Measurements from ENCODE around the gene ZNF441. TPM values are rescaled to one million over a fixed set of nuclear protein-coding genes. Genes with fewer than 3 reads are reported as not detected.
A peak's percentile ranks its signal among the peaks of the same experiment; 100 is the strongest.
"Not testable (repeated sequence)": the region's sequence is repeated elsewhere in the genome, so short reads cannot be mapped to it uniquely, and the experiment has no call there.

The ZNF441 gene
- total RNA-seq, 1 donor from 2014 or later = 5.8 TPM

- TF ChIP-seq CTCF (IDR thresholded peaks at IDR 0.05) = no peak
- Histone ChIP-seq H3K27ac (no peak overlapping the region), H3K4me1 (peaks cover 12% of the 10 kb centered on the region), H3K27me3 (ENCODE audit: low read depth) (no peaks in the 10 kb centered on the region), H3K9me3 (peaks cover 8% of the 10 kb centered on the region), H3K36me3 (no peaks in the 10 kb centered on the region), H3K4me3 (no peak overlapping the region)
- intact Hi-C loops (cut with DNase I) = no loop called here
- no peak for DNase-seq
- no peak for ATAC-seq
Measured at GRCh38 chr19:11763611-11764010, 3.2 kb upstream of the ZNF441 start.

GRCh38 chr19:11767633-11768133 is 883 bp downstream of the ZNF441 start:
- Histone ChIP-seq H3K4me1 (peaks cover 12% of the 10 kb centered on the region), H3K9me3 (peaks cover 12% of the 10 kb centered on the region), H3K27ac (peak overlapping the region; percentile 93), H3K36me3 (no peaks in the 10 kb centered on the region), H3K27me3 (ENCODE audit: low read depth) (no peaks in the 10 kb centered on the region), H3K4me3 (peak overlapping the region; percentile 92)
- DNase-seq (peak; percentile 72), ATAC-seq (peak; percentile 60 to 71)
- intact Hi-C loops (cut with DNase I) = no loop called here
- no peak for TF ChIP-seq CTCF (IDR thresholded peaks at IDR 0.05)

- no peak for ATAC-seq
- Histone ChIP-seq H3K36me3 (no peaks in the 10 kb centered on the region), H3K4me1 (peaks cover 12% of the 10 kb centered on the region), H3K4me3 (no peak overlapping the region), H3K27me3 (ENCODE audit: low read depth) (no peaks in the 10 kb centered on the region), H3K9me3 (peaks cover 23% of the 10 kb centered on the region), H3K27ac (no peak overlapping the region)
- no peak for TF ChIP-seq CTCF (IDR thresholded peaks at IDR 0.05)
- no peak for DNase-seq
- intact Hi-C loops (cut with DNase I) = no loop called here
Measured at GRCh38 chr19:11769995-11770394, 3.2 kb downstream of the ZNF441 start.

- H3K27ac ChIP-seq; intact Hi-C loops (cut with DNase I): not testable (repeated sequence)
- H3K9me3 ChIP-seq = peaks cover 34% of the 10 kb centered on the region
Measured at GRCh38 chr19:11771520-11771919, 4.7 kb downstream of the ZNF441 start.

GRCh38 chr19:11776669-11777068 is 9.9 kb downstream of the ZNF441 start:
- H3K27ac ChIP-seq; ATAC-seq; H3K4me1 ChIP-seq; H3K4me3 ChIP-seq; H3K27me3 ChIP-seq (ENCODE audit: low read depth); intact Hi-C loops (cut with DNase I); DNase-seq: not testable (repeated sequence)
- Histone ChIP-seq H3K9me3 (peaks cover 78% of the 10 kb centered on the region), H3K36me3 (peaks cover 42% of the 10 kb centered on the region)

More at GRCh38 chr19:11771520-11771919, 4.7 kb downstream of the ZNF441 start:
- not testable (repeated sequence) for H3K4me3 ChIP-seq; ATAC-seq; H3K36me3 ChIP-seq; DNase-seq; H3K27me3 ChIP-seq (ENCODE audit: low read depth)
- TF ChIP-seq CTCF (IDR thresholded peaks at IDR 0.05) = peak; percentile 13
- peaks cover 10% of the 10 kb centered on the region for H3K4me1 ChIP-seq

GRCh38 chr19:11780431-11781020 is 13.7 kb downstream of the ZNF441 start:
- Histone ChIP-seq H3K9me3 (peaks cover 89% of the 10 kb centered on the region), H3K4me1 (no peaks in the 10 kb centered on the region), H3K27me3 (ENCODE audit: low read depth) (no peaks in the 10 kb centered on the region), H3K36me3 (peaks cover 42% of the 10 kb centered on the region), H3K4me3 (no peak overlapping the region), H3K27ac (no peak overlapping the region)
- DNase-seq (no peak), ATAC-seq (no peak)
- intact Hi-C loops (cut with DNase I) = no loop called here
- no peak for TF ChIP-seq CTCF (IDR thresholded peaks at IDR 0.05)
